ENCODE measurements around the gene GLTP. TPM values are rescaled to one million over a fixed set of nuclear protein-coding genes. Genes with fewer than 3 reads are reported as not detected.

The GLTP gene
- total RNA-seq, 1 donor from 2014 or later, result 210 TPM

DNA sequence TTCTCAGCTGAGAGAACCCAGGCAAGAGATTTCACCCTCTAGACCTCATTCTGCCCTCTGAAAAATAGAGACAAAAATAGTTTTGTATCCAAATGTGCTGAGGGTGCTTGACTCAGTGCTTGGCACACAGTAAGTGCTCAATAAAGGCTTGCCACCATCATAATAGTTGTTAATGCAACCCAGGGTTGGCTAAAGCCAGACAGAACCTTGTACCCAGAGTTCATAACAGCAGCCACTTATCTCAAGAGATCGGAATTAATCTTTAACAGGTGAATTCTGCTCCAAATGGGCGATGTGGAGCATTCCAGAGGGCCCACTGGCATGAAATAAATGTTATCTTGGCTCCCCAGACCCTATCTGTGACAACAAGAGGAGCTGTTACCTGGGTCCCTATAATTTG lies 50.1 kb downstream of the GLTP start:
- DNase-seq (ENCODE audit: low read depth) (no peak), FAIRE-seq (no peak)
- Histone ChIP-seq H3K27me3 (ENCODE audit: control insufficient read depth, insufficient read depth, low read length) (no peaks in the 10 kb centered on the region), H3K4me3 (ENCODE audit: low read depth, low read length) (no peak overlapping the region), H3K36me3 (ENCODE audit: control insufficient read depth, insufficient read depth, low read length) (no peaks in the 10 kb centered on the region)
- TF ChIP-seq, protein P1, sequence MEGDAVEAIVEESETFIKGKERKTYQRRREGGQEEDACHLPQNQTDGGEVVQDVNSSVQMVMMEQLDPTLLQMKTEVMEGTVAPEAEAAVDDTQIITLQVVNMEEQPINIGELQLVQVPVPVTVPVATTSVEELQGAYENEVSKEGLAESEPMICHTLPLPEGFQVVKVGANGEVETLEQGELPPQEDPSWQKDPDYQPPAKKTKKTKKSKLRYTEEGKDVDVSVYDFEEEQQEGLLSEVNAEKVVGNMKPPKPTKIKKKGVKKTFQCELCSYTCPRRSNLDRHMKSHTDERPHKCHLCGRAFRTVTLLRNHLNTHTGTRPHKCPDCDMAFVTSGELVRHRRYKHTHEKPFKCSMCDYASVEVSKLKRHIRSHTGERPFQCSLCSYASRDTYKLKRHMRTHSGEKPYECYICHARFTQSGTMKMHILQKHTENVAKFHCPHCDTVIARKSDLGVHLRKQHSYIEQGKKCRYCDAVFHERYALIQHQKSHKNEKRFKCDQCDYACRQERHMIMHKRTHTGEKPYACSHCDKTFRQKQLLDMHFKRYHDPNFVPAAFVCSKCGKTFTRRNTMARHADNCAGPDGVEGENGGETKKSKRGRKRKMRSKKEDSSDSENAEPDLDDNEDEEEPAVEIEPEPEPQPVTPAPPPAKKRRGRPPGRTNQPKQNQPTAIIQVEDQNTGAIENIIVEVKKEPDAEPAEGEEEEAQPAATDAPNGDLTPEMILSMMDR (IDR thresholded peaks at IDR 0.05; ENCODE audit: insufficient read depth, low read length, severe bottlenecking), result no peak

DNA sequence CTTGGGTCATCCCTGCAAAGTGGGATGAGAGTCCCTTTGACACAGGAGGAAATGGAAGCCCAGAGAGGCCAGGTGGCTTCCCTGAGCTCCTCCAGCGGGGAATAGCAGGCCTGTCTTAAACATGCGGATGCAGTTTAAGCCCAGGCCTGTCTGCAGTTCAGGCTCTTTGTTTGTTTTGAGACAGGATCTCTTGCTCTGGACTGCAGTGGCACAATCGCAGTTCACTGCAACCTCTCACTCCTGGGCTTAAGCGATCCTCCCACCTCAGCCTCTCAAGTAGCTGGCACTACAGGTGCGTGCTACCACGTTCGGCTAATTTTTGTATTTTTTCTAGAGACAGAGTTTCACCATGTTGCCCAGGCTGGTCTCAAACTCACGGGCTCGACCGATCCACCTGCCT lies 50.7 kb downstream of the GLTP start:
- FAIRE-seq, result peak; percentile 82
- Histone ChIP-seq H3K36me3 (ENCODE audit: control insufficient read depth, insufficient read depth, low read length) (no peaks in the 10 kb centered on the region), H3K27me3 (ENCODE audit: control insufficient read depth, insufficient read depth, low read length) (no peaks in the 10 kb centered on the region), H3K4me3 (ENCODE audit: low read depth, low read length) (no peak overlapping the region)
- no peak for DNase-seq (ENCODE audit: low read depth)
- TF ChIP-seq, protein P1 (IDR thresholded peaks at IDR 0.05; ENCODE audit: insufficient read depth, low read length, severe bottlenecking), result no peak

DNA sequence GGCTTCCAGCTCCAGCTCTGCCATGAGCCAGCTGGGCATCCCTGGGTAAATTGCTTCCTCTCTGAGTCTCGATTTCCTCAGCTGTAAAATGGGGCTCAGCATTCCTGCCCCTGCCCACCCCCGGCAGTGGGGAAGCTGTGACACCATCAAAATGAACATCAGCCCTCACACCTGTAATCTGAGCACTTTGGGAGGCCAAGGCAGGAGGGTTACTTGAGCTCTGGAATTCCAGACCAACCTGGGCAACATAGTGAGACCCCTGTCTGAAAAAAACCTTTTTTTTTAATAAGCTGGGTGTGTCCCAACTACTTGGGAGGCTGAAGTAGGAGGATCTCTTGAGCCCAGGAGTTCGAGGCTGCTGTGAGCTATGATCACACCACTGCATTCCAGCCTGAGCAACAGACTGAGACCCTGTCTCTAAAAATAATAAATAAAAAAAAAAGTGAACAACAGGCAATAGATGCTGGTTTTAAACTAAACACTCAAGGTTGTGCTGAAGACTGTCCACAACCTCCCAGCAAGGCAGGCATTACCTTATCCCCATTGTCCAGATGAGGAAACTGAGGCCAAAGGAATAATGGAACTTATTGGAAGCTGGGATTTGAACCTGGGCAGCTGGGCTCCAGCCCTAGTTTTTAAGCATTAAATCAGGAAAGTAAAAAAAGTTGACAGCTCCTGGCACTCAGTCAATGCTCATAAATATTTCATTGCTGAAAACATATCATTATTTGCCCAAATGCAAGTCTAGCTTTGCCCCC lies 51.4 kb downstream of the GLTP start:
- TF ChIP-seq, protein P1 (IDR thresholded peaks at IDR 0.05; ENCODE audit: insufficient read depth, low read length, severe bottlenecking), result no peak
- no peak for DNase-seq (ENCODE audit: low read depth)
- H3K36me3 ChIP-seq (ENCODE audit: control insufficient read depth, insufficient read depth, low read length), result no peaks in the 10 kb centered on the region
- no peak overlapping the region for H3K4me3 ChIP-seq (ENCODE audit: low read depth, low read length)
- peak; percentile 13 for FAIRE-seq
- H3K27me3 ChIP-seq (ENCODE audit: control insufficient read depth, insufficient read depth, low read length), result no peaks in the 10 kb centered on the region

DNA sequence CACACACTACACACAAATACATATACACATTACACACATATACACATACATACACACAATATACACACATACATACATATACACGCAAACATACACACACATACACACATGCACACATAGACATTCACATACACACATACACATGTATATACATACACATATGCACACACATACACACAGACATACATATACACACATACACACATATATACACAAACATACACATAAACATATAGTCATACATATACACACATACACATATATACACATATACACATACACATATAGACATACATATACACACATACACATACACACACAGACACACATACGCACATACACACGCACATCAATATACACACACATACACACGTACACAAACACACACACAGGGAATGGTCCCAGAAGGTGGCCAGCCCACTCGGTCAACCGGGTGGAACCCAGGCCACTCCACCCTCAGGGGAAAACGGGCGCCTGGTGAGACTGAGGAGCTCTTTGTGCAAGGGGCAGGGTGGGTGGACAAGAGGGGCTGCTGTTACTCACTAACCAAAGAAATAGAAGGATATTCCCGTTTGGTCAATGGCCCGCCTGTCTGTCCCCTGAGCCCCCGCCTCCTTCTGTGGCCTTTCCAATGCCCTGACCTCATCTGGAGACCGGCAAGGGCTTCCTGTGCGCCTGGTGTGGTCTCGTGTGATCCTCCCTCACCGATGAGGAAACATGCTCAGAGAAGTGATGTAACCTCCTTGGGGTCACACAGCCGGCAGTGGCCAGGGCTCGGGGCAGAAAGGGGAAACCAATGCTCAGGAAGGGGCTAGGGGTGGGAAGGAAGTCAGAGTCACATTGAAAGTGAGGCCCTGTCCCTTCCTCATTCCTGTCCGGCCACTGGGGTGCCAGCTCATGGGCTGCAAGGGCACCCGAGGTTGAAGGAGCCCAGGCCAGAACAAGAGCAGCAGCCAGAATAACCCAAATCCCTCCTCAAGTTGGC lies 52.5 kb downstream of the GLTP start:
- H3K4me3 ChIP-seq (ENCODE audit: low read depth, low read length), result no peak overlapping the region
- H3K36me3 ChIP-seq (ENCODE audit: control insufficient read depth, insufficient read depth, low read length), result no peaks in the 10 kb centered on the region
- H3K27me3 ChIP-seq (ENCODE audit: control insufficient read depth, insufficient read depth, low read length), result no peaks in the 10 kb centered on the region
- no peak for DNase-seq (ENCODE audit: low read depth)
- FAIRE-seq, result no peak
- TF ChIP-seq, protein P1 (IDR thresholded peaks at IDR 0.05; ENCODE audit: insufficient read depth, low read length, severe bottlenecking), result no peak

DNA sequence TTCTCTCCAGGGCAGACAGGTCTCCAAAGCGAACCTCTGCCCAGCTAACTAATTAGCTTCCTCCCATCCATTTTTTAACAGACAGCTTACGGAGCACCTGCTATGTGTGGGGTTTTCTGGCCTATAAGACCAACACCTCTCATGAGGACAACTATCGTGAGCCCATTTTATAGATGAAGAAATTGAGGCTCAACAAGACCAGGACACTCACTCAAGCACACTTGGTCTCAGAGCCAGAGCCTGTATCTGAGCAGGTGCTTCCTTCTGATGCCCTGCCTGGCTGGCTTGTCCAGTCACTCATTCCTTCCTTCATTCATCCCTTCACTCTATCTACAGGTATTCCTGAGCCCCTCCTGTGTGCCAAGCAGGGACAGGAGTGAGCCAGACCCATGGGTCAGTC lies 53.3 kb downstream of the GLTP start:
- Histone ChIP-seq H3K27me3 (ENCODE audit: control insufficient read depth, insufficient read depth, low read length) (no peaks in the 10 kb centered on the region), H3K36me3 (ENCODE audit: control insufficient read depth, insufficient read depth, low read length) (no peaks in the 10 kb centered on the region), H3K4me3 (ENCODE audit: low read depth, low read length) (no peak overlapping the region)
- FAIRE-seq (no peak), DNase-seq (ENCODE audit: low read depth) (no peak)
- TF ChIP-seq, protein P1 (IDR thresholded peaks at IDR 0.05; ENCODE audit: insufficient read depth, low read length, severe bottlenecking), result no peak

Measured in bronchial epithelial cell (primary cell).